Testis (tissue), 2 donors: ENCODE results near the gene PKDREJ.

Experiments
- CTCF ChIP-seq, 3 experiments: fragments of 450-650 bp in 2 of 3; fragments of 200-600 bp in 1 of 3; sonication (generic) in 1 of 3; IDR thresholded peaks; one replicate each; pipeline ENCODE4 v1.5.1; 2016 to 2019; ENCODE audit warnings: antibody characterized with exemption in 3 of 3, mild to moderate bottlenecking in 2 of 3, moderate library complexity in 1 of 3
- POLR2A ChIP-seq: fragments of 450-650 bp; IDR thresholded peaks from one replicate; pipeline ENCODE4 v1.6.1; 2017; ENCODE audit warnings: antibody characterized with exemption, mild to moderate bottlenecking, moderate library complexity

- TF ChIP-seq POLR2A (no peak), CTCF (IDR thresholded peaks at IDR 0.05) (no peak)
Observed at GRCh38 chr22:46287873-46288751, 25.0 kb upstream of the PKDREJ start.
